ENCODE results near the gene RXRA.

The RXRA gene

DNA sequence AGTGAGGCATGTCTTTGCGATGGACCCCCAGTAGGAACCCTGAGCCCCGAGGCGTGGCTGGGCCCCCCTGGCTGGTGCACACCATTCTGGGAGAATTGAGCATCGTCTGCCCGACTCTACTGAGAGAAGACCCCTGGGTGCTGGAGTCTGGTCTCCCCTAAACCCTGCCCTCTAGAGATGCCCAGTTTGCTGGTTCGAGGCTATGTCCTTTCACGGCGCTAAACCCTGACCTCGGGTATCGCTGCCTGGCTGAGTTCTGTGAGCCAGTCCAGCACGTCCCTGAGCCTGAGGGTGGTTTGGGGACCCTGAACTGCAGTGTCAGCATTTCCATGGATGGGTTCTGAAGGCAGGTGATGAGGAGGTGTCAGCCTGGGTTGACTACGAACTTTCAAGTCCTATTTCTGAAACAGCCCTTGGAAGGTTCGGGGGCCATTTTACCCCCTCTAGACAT lies 128.8 kb downstream of the RXRA start:
- no peak for DNase-seq (ENCODE audit: low read depth)

DNA sequence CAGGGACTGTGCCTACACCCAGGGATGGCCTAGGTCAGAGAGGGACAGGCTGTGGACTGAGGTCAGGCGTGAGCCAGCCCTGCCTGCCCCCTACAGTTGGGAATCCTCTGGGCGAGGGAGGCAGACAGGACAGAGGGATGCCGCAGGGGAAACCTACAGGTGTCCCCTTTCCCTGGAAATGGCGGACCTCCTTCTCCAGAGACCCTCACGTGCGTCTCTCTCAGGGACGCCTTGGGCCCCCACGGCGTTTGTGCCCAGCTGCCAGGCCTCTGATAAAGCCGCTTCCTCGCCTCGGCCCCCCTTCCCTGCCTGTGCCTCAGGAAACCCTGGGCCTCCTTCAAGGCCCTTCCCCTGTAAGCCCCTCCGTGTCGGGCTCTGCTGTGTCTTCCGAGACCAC lies 129.3 kb downstream of the RXRA start:
- no peak for DNase-seq (ENCODE audit: low read depth)

GRCh38 chr9:134455934-134456755 lies 129.9 kb downstream of the RXRA start:
- peak; percentile 63 for DNase-seq (ENCODE audit: low read depth)

DNA sequence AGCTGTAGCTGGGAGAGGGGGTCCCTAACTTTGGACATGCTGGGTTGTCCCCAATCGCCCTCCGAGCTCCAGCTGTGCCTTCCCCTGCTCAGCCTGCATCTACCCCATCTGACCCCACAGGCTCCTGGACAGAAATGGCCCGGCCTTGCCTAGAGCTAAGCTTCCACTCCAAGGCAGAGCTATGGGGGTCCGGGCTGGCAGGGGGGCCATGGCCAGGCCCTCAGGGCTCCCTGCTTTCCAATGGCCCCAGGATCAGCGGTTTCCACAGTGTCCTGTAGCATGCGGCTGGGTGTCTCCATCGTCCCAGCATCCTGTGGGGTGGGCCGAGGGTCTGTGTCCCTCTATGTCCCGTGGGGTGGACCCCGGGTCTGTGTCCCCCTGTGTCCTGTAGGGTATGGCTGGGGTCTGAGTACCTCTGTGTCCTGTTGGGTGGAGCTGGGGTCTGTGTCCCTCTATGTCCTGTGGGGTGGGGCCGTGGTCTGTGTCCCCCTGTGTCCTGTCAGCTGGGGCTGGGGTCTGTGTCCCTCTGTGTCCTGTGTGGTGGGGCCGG lies 130.6 kb downstream of the RXRA start:
- DNase-seq (ENCODE audit: low read depth) = no peak

- DNase-seq (ENCODE audit: low read depth) = no peak
Observed at GRCh38 chr9:134457321-134458206, 131.3 kb downstream of the RXRA start.

DNA sequence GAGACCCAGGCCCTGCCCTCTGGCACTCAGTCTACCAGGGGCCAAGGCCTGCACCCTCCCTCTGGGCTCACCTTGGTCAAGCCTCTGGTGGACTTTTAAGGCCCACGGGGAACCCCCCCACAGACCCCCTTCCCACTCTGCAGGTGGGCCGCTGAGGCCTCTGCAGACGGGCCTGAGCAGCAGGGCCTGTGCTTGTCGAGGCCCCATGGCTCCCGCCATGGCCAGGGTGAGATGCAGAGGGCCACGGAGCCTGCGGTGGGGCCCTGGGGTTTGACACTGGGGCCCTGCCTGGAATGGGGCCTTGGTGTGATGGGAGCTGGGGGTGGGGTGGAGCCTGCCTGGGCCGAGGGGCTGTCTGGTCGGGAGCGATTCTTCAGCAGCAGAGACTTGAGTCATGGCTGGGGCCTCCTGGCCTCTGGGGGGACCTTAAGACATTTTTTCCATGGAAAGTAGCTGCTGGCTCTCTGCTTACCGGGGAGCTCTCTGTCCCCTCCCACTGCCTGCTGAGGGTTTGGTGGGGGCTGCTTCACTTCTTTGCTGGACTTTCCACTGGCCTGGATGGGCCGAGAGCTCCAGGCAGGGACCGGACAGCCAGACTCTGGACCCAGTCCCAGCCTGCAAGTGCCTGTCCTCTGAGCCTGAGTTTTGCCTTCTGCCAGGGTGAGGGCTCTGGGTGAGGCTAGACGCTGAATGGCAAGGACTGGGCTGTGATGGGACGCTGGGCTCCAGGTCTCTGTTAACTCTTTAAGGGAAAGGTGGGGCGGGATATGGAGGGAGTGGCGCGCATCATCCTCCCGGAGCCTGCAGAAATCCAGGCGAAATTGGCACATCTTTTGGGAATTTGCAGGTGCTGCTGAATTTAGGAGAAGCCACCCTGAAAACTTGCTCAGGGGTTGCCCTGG lies 132.2 kb downstream of the RXRA start:
- no peak for DNase-seq (ENCODE audit: low read depth)

- DNase-seq (ENCODE audit: low read depth) = no peak
Observed at GRCh38 chr9:134459164-134459563, 132.9 kb downstream of the RXRA start.

- no peak for DNase-seq (ENCODE audit: low read depth)
Observed at GRCh38 chr9:134459573-134459972, 133.3 kb downstream of the RXRA start.

DNA sequence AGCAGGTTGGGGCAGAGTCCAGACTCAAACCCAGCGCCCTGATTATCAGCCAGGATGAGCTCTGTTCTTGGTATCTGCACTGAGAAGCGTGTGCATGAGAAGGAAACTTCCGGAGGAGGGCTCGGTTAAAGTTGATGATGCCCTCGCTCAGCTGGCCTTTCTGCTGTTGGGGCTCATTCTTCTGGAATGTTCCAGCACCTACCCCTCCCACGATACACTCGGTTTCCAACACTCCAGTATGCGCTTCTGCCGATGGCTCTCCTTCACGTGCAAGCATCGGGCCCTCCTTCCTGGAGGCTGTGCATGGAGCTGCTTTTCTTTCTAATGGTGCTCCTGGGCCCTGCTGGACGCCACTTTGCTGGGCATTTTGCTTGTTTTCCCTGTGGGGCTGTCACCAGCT lies 134.0 kb downstream of the RXRA start:
- DNase-seq (ENCODE audit: low read depth) = no peak

GRCh38 chr9:134460896-134461295 lies 134.6 kb downstream of the RXRA start:
- DNase-seq (ENCODE audit: low read depth) = no peak

DNA sequence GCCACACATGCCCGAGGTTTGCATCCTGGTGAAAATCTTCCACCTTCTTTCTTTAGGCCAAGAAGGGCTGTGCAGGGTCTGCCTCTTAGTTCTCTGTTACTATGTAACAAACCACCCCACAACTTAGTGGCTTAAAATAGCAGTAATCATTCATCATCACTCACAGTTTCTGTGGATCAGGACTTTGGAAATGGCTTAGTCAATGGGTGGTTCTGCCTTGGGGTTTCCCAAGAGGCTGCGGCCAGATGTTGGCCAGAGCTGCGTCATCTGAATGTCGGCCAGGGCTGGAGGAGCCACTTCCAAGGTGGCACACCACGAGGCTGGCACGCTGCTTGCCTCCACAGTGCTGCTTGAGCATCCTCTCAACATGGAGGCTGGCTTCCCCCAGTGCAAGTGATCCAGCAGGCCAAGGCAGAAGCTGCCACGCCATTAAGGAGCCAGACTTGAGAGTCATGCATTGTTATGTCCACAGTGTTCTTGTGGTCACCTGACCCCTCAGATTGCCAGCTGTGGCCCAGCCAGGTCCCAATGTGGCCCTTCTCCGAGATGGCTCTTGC lies 135.2 kb downstream of the RXRA start:
- no peak for DNase-seq (ENCODE audit: low read depth)

- no peak for DNase-seq (ENCODE audit: low read depth)
Observed at GRCh38 chr9:134462318-134462717, 136.1 kb downstream of the RXRA start.

DNA sequence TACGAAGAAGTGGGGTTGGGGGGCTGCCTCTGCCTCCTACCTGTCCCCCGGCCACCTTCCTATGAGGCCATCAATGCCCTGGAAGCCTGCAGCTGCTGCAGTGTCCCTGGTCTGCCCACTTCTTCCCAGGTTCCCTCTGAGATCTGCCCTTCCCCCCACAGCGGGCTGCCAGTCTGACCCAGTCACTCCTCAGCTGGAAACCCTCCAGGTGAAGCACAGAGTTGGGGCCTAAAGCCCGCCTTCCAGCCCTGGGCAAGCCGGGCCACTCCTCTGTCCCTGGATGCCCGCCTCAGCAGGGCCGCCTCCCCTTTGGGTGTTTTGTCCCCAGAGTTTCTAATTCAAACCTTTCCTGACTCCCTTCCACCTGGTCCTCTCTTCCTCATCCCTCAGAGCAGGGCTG lies 137.0 kb downstream of the RXRA start:
- no peak for DNase-seq (ENCODE audit: low read depth)

DNA sequence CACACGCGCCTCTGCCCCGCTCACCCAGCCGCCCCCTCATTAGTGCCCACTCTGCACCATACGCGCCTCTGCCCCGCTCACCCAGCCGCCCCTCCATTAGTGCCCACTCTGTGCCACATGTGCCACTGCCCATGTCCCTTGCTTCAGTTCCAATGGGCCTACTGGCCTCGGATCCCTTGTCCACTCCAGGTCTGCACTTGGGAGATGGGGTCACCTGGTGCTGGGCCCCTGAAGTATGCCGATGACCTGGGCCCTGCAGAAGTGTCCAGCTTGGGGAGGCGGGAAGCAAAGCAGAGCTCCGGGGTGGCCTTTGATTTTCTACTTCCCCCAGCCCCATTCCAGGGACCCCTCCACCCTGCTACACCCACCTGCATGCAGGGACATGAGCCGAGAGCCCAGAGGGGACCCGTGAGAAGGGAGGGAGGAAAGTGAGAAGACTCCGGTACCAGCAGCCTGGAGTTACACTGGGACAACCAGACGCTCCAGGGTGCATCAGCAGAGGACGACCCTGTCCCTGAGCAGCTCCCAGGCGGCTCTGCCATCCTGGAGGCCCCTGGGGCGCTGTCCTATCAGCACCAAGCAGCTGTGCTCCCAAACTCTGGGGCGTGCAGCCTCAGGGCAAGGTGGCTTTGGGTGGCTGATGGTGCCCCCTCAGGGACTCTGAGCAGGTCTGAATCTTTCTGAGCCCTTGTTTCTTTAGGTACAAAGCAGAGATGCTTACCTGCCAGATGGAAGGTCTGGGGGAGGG lies 140.8 kb downstream of the RXRA start:
- no peak for DNase-seq (ENCODE audit: low read depth)

- DNase-seq (ENCODE audit: low read depth) = no peak
Observed at GRCh38 chr9:134468358-134468757, 142.1 kb downstream of the RXRA start.

DNA sequence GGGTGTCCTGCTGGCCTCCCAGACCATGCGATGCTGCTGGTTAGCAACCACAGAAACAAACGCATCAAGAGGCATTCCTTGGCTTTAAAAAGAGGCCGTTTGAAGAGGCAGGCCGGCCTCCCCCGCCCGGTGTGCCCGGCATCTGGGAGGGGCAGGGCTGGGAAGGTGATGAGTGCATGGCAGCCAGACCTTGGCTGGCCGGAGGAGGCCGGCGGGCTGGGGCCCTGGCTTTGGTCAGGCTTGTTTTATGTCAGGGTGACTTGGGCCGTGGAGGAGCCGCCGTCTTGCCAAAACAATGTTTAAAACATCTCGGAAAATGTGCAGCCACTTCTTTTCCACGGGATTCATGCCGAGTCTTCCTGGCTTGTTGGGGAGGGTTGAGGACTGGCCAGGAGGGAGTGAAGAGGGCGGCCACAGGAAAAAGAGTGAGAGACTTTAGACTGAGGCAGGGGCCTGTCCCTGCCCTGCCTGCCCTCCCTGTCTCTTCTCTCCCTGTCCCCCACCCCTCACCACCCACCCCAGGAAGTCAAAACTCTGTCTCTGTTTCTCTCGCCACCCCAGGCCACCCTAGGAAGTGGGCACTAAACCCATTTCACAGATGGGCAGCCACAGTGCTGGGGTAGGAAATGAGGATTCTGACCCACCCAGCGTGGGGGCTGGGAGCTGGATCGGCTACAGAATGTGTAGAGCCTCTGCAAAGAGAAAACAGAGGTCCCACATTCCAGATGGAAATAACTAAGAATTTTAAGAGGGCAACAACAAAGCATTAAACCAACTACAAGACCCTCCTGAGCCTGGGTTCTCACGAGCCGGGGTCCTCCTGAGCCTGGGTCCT lies 143.0 kb downstream of the RXRA start:
- DNase-seq (ENCODE audit: low read depth) = no peak

DNA sequence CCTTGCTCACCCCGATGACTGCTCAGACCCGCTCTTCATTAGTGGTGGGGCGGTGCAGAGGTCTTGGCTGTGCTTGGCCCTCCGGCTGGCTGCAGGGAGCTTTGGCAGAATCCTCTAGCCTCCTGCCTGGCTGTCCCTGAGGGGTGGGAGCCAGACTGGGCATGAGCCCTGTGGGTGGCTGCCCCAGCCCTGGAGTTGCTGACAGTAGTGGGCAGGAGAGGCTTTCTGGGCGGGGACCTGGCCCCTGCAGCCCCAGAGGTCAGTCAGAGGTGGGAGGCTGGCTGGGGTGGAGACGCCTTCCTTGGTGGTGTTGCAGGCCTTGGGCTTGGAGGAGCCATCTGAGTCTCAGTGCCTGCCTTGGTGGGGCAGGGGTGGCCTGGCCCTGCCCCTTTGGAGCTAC lies 146.0 kb downstream of the RXRA start:
- no peak for DNase-seq (ENCODE audit: low read depth)

GRCh38 chr9:134473141-134474054 lies 147.1 kb downstream of the RXRA start:
- no peak for DNase-seq (ENCODE audit: low read depth)

- DNase-seq (ENCODE audit: low read depth) = no peak
Observed at GRCh38 chr9:134474055-134474370, 147.8 kb downstream of the RXRA start.
